MM.1S (cell line): ENCODE measurements around the gene CDYL.

Source experiments
- DNase-seq: peaks from one replicate; pipeline ENCODE4 v3.0.0-alpha.2; 2015
- H2AFZ ChIP-seq: fragments of 300-600 bp; sonication (generic); 2 replicates; pipeline ENCODE4 v1.6.0; 2016; ENCODE audit warnings: antibody characterized with exemption, low read length
- H3F3A ChIP-seq: fragments of 300-600 bp; sonication (generic); 2 replicates; pipeline ENCODE4 v1.6.1; 2016; ENCODE audit warnings: mild to moderate bottlenecking, antibody characterized with exemption, low read length, moderate library complexity, mixed read lengths; ENCODE audit not compliant: insufficient read depth
- H3K27ac ChIP-seq: fragments of 300-600 bp; sonication (generic); 2 replicates; pipeline ENCODE4 v1.5.1; 2016; ENCODE audit warnings: mild to moderate bottlenecking, low read length
- H3K27me3 ChIP-seq: fragments of 300-600 bp; sonication (generic); replicated peaks from 2 replicates; pipeline ENCODE4 v1.6.0; 2016; ENCODE audit warnings: low read length; ENCODE audit not compliant: insufficient read depth
- H3K36me3 ChIP-seq: fragments of 300-600 bp; sonication (generic); replicated peaks from 2 replicates; pipeline ENCODE4 v1.6.1; 2016; ENCODE audit warnings: mild to moderate bottlenecking, low read length, mixed read lengths; ENCODE audit not compliant: insufficient read depth
- H3K4me1 ChIP-seq: fragments of 300-600 bp; sonication (generic); 2 replicates; pipeline ENCODE4 v1.6.1; 2016; ENCODE audit warnings: low read length, mixed read lengths
- H3K4me2 ChIP-seq: fragments of 300-600 bp; sonication (generic); 2 replicates; pipeline ENCODE4 v1.6.0; 2016; ENCODE audit warnings: low read depth, low read length
- H3K4me3 ChIP-seq: fragments of 300-600 bp; sonication (generic); 2 replicates; pipeline ENCODE4 v1.5.1; 2016; ENCODE audit warnings: low read length, mixed read lengths
- H3K79me2 ChIP-seq: fragments of 300-600 bp; sonication (generic); 2 replicates; pipeline ENCODE4 v1.6.1; 2016; ENCODE audit warnings: mixed run types, low read length, mixed read lengths
- H3K9ac ChIP-seq: fragments of 300-600 bp; sonication (generic); 2 replicates; pipeline ENCODE4 v1.6.1; 2016; ENCODE audit warnings: low read length, mixed read lengths
- H3K9me2 ChIP-seq: fragments of 300-600 bp; sonication (generic); replicated peaks from 2 replicates; pipeline ENCODE4 v1.6.1; 2016; ENCODE audit warnings: mild to moderate bottlenecking, low read length, mixed read lengths; ENCODE audit not compliant: insufficient read depth
- H3K9me3 ChIP-seq: fragments of 300-600 bp; sonication (generic); replicated peaks from 2 replicates; pipeline ENCODE4 v1.6.1; 2016; ENCODE audit warnings: mild to moderate bottlenecking, low read length, mixed read lengths; ENCODE audit not compliant: insufficient read depth
- H4K20me1 ChIP-seq: fragments of 300-600 bp; sonication (generic); 2 replicates; pipeline ENCODE4 v1.6.1; 2016; ENCODE audit warnings: mild to moderate bottlenecking, low read length, moderate library complexity, mixed read lengths; ENCODE audit not compliant: insufficient read depth
- EZH2 ChIP-seq: fragments of 300-600 bp; sonication (generic); optimal IDR thresholded peaks from 2 replicates; pipeline ENCODE3; 2017; ENCODE audit warnings: low read depth, mild to moderate bottlenecking, antibody characterized with exemption, low read length, mixed read lengths
- EZH2phosphoT487 ChIP-seq: fragments of 300-600 bp; sonication (generic); IDR thresholded peaks from 2 replicates; pipeline ENCODE4 v1.6.1; 2018; ENCODE audit warnings: antibody characterized with exemption, low read length
- TF ChIP-seq, protein P1 (sequence below): fragments of 300-600 bp; sonication (generic); IDR thresholded peaks from 2 replicates; pipeline ENCODE4 v1.5.1; 2016; ENCODE audit warnings: antibody characterized with exemption, low read length, mixed read lengths

The CDYL gene

DNA sequence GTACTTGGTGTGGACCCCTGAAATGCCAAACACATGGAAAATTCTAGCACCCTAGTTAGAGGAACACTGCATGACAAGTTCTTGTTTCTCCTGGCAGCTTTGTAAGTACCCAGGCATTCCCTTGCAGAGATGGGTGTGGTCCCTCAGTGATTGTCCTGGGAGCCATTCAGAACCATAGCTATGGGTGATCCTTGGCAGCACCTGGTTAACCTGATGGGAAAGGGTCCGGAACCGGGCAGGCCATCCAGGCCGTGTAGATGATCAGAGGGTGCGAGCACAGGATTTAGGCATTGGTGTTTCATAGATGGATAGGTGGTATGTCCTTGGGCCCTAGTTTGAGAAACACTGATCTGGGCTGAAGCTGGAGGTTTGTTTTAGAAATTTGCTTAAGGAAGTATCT is 131.9 kb downstream of the CDYL start:
- no peak overlapping the region for H3K4me3 ChIP-seq
- DNase-seq, result no peak
- H3F3A ChIP-seq, result no peaks in the 10 kb centered on the region
- no peaks in the 10 kb centered on the region; the same call in 1 of the 2 replicates for H3K36me3 ChIP-seq
- no peak overlapping the region for H3K4me2 ChIP-seq
- H3K27me3 ChIP-seq, result no peaks in the 10 kb centered on the region
- H3K9ac ChIP-seq, result no peak overlapping the region
- H4K20me1 ChIP-seq, result no peaks in the 10 kb centered on the region
- H3K9me2 ChIP-seq, result no peaks in the 10 kb centered on the region
- H3K9me3 ChIP-seq, result no peaks in the 10 kb centered on the region
- TF ChIP-seq EZH2 (no peak), EZH2phosphoT487 (no peak)
- TF ChIP-seq, protein P1, sequence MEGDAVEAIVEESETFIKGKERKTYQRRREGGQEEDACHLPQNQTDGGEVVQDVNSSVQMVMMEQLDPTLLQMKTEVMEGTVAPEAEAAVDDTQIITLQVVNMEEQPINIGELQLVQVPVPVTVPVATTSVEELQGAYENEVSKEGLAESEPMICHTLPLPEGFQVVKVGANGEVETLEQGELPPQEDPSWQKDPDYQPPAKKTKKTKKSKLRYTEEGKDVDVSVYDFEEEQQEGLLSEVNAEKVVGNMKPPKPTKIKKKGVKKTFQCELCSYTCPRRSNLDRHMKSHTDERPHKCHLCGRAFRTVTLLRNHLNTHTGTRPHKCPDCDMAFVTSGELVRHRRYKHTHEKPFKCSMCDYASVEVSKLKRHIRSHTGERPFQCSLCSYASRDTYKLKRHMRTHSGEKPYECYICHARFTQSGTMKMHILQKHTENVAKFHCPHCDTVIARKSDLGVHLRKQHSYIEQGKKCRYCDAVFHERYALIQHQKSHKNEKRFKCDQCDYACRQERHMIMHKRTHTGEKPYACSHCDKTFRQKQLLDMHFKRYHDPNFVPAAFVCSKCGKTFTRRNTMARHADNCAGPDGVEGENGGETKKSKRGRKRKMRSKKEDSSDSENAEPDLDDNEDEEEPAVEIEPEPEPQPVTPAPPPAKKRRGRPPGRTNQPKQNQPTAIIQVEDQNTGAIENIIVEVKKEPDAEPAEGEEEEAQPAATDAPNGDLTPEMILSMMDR, result no peak
- H3K4me1 ChIP-seq, result peaks cover 24% of the 10 kb centered on the region
- H3K27ac ChIP-seq, result no peak overlapping the region
- H2AFZ ChIP-seq, result no peak overlapping the region
- H3K79me2 ChIP-seq, result peaks cover 96% of the 10 kb centered on the region

DNA sequence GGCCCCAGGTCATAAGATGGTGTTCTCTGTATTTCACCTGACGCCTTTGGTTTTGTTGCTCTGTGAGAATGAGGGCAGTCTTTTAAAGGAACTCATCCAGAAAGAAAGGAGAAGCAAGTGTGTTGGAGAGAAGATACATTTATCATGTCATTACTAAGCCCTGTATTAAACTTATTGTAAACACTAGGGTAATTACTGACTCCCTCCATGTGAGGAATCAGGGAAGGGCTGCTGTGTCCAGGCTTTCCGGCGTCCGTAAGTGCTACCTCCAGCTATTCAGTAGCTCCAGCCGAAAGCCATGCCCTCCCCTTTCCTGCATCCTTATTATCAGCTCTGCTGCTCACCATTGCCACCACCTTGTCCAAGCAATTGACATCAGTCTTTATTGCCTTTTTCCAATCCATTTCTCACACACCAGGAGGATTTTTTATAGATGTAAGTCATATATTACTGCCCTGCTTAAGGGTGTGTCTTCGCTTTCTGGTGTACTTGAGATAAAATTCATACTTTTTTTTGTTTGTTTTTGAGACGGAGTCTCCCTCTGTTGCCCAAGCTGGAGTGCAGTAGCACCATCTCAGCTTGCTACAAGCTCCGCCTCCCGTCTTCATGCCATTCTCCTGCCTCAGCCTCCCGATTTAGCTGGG is 133.0 kb downstream of the CDYL start:
- no peaks in the 10 kb centered on the region for H3K9me2 ChIP-seq
- no peaks in the 10 kb centered on the region for H3K27me3 ChIP-seq
- no peak overlapping the region for H3K27ac ChIP-seq
- H2AFZ ChIP-seq, result no peak overlapping the region
- no peak overlapping the region for H3K4me3 ChIP-seq
- TF ChIP-seq EZH2phosphoT487 (no peak), EZH2 (no peak)
- TF ChIP-seq, protein P1, result no peak
- H3K4me2 ChIP-seq, result no peak overlapping the region
- H3F3A ChIP-seq, result no peaks in the 10 kb centered on the region
- no peaks in the 10 kb centered on the region; the same call in 1 of the 2 replicates for H3K36me3 ChIP-seq
- H3K9ac ChIP-seq, result no peak overlapping the region
- peaks cover 24% of the 10 kb centered on the region for H3K4me1 ChIP-seq
- no peaks in the 10 kb centered on the region for H4K20me1 ChIP-seq
- no peak for DNase-seq
- H3K9me3 ChIP-seq, result no peaks in the 10 kb centered on the region
- peaks cover 96% of the 10 kb centered on the region for H3K79me2 ChIP-seq

DNA sequence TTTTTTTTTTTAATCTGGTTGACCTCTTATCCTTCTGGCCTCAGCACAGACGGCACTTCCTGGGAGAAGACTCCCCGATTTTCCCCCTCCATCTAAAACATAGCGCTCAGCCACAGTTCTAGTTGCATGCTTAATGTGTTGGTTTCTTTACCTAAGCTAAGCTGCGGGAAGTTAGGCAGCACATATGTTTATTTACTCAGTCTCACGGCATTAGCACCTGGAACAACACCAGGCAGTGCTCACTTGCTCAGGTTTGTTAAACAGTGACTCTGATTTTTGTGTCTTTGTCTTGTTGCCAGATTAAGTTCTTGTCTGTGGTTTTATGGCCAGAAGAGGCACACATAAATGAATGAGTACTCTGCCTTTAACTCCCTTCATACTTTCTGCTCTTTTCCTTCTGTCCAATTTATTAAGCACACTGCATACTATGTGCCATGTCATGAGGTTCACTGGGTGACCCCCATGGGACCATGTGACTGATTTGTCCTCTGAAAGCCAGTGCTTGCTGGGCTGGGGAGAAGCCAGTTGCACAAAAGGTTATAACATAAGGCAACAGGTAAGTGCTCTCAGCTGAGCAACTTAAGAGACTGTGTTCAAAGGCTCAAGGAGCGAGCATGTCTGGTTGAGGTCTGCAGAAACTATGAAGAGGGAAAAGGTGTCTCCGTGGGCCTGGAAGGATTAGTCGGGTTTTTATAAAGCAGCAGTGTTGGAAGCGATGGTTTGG is 134.0 kb downstream of the CDYL start:
- Histone ChIP-seq H3F3A (no peaks in the 10 kb centered on the region), H4K20me1 (no peaks in the 10 kb centered on the region), H3K27me3 (no peaks in the 10 kb centered on the region), H3K4me2 (no peak overlapping the region), H3K4me1 (peaks cover 24% of the 10 kb centered on the region), H3K9me2 (no peaks in the 10 kb centered on the region), H3K27ac (no peak overlapping the region), H3K79me2 (peaks cover 96% of the 10 kb centered on the region), H3K9ac (no peak overlapping the region), H3K36me3 (no peaks in the 10 kb centered on the region; the same call in 1 of the 2 replicates), H3K9me3 (no peaks in the 10 kb centered on the region), H3K4me3 (no peak overlapping the region), H2AFZ (no peak overlapping the region)
- DNase-seq, result no peak
- TF ChIP-seq, protein P1, result no peak
- no peak for TF ChIP-seq EZH2
- TF ChIP-seq EZH2phosphoT487, result no peak
